ENCODE data around the gene PDPR.
"Not testable (repeated sequence)": the region's sequence is repeated elsewhere in the genome, so short reads cannot be mapped to it uniquely, and the experiment has no call there.

Gene PDPR

DNA sequence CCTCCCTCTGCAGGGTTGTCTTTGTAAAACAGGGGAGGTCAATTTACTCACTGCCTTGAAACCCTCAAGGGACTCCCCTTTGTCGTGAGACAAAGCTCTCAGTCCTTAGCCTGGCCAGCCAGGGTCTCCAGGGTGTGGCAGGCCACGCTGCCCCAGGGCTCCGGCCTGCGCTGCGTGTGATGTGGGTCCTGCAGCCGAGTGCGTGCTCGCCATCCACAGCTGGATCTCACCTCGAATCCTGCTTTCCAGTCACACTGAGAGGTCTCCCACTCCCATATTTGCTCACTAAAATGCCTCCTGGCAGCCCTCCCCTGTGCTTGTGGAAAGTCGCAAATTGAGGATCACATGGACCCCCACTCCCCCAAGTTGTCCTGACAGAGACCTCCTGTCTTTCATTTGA is 49.5 kb downstream of the PDPR start:
- no peak for DNase-seq

GRCh38 chr16:70166688-70167087 is 52.6 kb downstream of the PDPR start:
- DNase-seq: not testable (repeated sequence)

GRCh38 chr16:70173212-70173837 is 59.2 kb downstream of the PDPR start, which contains the start of gene CLEC18C:
Gene CLEC18C, plus strand, starts transcription at chr16:70173787. Its CDS starts 492 bp downstream, at chr16:70174279.
- not testable (repeated sequence) for DNase-seq

- not testable (repeated sequence) for DNase-seq
These were observed 59.8 kb downstream of the PDPR start for GRCh38 chr16:70173916-70174315.

DNA sequence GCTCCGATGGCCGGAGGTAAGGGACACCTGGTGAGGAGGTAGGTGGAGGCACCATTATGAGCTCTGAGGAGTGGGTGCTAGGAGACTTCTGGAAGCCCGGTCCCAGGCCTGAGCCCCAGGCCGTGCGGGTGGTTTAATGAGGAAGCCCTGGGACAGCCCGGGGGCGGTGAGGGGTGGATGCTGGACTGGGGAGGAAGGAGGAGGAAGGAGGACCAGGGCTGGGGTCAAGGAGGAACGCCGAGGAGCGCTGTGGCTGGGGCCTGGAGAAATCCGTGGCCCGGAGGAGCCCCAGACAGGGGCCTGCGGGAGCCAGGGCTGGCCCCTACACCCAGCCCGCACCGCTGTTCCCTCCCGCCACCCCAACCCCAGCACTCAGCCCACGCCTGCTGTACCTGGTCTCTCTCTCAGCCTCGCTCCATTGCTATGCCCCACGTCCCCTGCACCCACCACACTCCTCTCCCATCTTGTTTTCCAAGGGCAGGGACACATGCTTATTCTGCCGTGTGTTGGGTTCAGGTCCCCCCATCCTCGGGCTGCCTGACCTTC is 60.3 kb downstream of the PDPR start:
- not testable (repeated sequence) for DNase-seq

GRCh38 chr16:70187858-70188607 is 73.9 kb downstream of the PDPR start:
- DNase-seq: not testable (repeated sequence)

GRCh38 chr16:70188608-70188915 is 74.4 kb downstream of the PDPR start:
- not testable (repeated sequence) for DNase-seq

GRCh38 chr16:70190574-70190973 is 76.4 kb downstream of the PDPR start:
- not testable (repeated sequence) for DNase-seq

- not testable (repeated sequence) for DNase-seq
These were observed 82.7 kb downstream of the PDPR start for GRCh38 chr16:70196683-70197300.

DNA sequence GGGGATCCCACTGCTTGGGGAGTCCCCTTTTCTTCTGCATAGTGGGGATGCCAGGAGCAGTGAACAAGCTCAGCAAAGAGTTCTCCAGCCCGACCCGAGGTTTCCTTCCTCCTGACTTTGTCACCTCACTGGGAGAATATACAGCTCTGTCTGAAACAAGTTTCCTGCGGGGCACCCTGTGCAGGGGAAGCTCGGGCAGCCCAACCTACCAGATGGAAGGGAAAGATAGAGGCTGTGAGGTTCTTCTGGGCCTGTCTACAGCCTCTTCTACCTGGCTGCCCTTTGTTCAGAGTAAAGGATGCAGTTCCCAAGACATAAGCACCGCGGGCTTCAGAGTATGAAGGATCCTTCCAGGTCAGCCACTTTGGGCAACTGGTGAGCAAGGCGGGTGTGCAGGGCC is 83.5 kb downstream of the PDPR start:
- not testable (repeated sequence) for DNase-seq

GRCh38 chr16:70198230-70198629 is 84.1 kb downstream of the PDPR start:
- not testable (repeated sequence) for DNase-seq

- not testable (repeated sequence) for DNase-seq
These were observed 84.5 kb downstream of the PDPR start for GRCh38 chr16:70198666-70199065.

GRCh38 chr16:70199170-70199569 is 85.0 kb downstream of the PDPR start:
- not testable (repeated sequence) for DNase-seq

- not testable (repeated sequence) for DNase-seq
These were observed 85.9 kb downstream of the PDPR start for GRCh38 chr16:70200063-70200462.

GRCh38 chr16:70203508-70203907 is 89.4 kb downstream of the PDPR start:
- DNase-seq: not testable (repeated sequence)

GRCh38 chr16:70204010-70204409 is 89.9 kb downstream of the PDPR start:
- not testable (repeated sequence) for DNase-seq

DNA sequence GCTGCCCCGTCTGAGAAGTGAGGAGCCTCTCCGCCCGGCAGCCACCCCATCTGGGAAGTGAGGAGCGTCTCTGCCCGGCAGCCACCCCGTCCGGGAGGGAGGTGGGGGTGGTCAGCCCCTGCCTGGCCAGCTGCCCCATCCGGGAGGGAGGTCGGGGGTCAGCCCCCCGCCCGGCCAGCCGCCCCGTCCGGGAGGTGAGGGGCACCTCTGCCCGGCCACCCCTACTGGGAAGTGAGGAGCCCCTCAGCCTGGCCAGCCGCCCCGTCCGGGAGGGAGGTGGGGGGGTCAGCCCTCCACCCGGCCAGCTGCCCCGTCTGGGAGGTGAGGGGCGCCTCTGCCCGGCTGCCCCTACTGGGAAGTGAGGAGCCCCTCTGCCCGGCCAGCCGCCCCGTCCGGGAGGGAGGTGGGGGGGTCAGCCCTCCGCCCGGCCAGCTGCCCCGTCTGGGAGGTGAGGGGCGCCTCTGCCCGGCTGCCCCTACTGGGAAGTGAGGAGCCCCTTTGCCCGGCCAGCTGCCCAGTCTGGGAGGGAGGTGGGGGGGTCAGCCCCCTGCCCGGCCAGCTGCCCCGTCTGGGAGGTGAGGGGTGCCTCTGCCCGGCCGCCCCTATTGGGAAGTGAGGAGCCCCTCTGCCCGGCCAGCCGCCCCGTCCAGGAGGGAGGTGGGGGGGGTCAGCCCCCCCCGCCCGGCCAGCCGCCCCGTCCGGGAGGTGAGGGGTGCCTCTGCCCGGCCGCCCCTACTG is 90.7 kb downstream of the PDPR start:
- DNase-seq: not testable (repeated sequence)

DNA sequence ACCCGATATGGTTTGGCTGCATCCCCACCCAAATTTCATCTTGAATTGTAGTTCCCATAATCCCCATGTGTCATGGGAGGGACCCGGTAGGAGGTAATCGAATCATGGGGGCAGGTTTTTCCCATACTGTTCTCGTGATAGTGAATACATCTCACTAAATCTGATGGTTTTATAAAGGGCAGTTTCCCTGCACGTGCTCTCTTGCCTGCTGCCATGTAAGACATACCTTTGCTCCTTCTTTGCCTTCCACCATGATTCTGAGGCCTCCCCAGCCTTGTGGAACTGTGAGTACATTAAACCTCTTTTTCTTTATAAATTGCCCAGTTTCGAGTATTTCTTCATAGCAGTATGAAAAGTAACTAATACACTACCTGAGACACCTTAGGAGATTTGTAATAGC is 92.2 kb downstream of the PDPR start:
- not testable (repeated sequence) for DNase-seq

Data from NCI-H1417 (cell line).